Measurements from ENCODE around the gene SMG6. TPM values are rescaled to one million over a fixed set of nuclear protein-coding genes. Genes with fewer than 3 reads are reported as not detected.

The SMG6 gene
- total and polyA plus RNA-seq, 2 of the 13 experiments (the other 11 are each of a cell fraction or from before 2014, with no cell fraction given): 4.6 to 14.6 TPM

- TF ChIP-seq ZBTB33 (CRISPR knock-in tag; IDR thresholded peaks at IDR 0.05): no peak
- TF ChIP-seq HNF1B (CRISPR knock-in tag; IDR thresholded peaks at IDR 0.05): no peak
- TF ChIP-seq ZNF678 (CRISPR knock-in tag; IDR thresholded peaks at IDR 0.05): no peak
- no peak for TF ChIP-seq ZFP37 (CRISPR knock-in tag; IDR thresholded peaks at IDR 0.05; ENCODE audit: borderline replicate concordance)
- no peak for TF ChIP-seq ZNF562 (CRISPR knock-in tag; IDR thresholded peaks at IDR 0.05; ENCODE audit: borderline replicate concordance)
- peak; percentile 79; the same call in 1 of the 2 replicates for TF ChIP-seq ZNF605 (CRISPR knock-in tag; IDR thresholded peaks at IDR 0.05)
- TF ChIP-seq XRCC5 (optimal IDR thresholded peaks at IDR 0.05; ENCODE audit: low read length): peak; percentile 46
- no peak for TF ChIP-seq KLF13 (CRISPR knock-in tag; IDR thresholded peaks at IDR 0.05)
- peak; percentile 93 for TF ChIP-seq THAP11 (CRISPR knock-in tag; IDR thresholded peaks at IDR 0.05)
- no peak; the same call in 1 of the 2 replicates for TF ChIP-seq BORCS8-MEF2B (CRISPR knock-in tag; IDR thresholded peaks at IDR 0.05)
- TF ChIP-seq FLYWCH1 (CRISPR knock-in tag; IDR thresholded peaks at IDR 0.05): no peak
- TF ChIP-seq ZNF549 (CRISPR knock-in tag; IDR thresholded peaks at IDR 0.05): no peak
- TF ChIP-seq HMG20B (CRISPR knock-in tag; conservative IDR thresholded peaks at IDR 0.05): no peak
- TF ChIP-seq MTF2 (CRISPR knock-in tag; IDR thresholded peaks at IDR 0.05; ENCODE audit: borderline replicate concordance): no peak
- no peak for TF ChIP-seq CBX2 (IDR thresholded peaks at IDR 0.05; ENCODE audit: low read depth, low read length)
- TF ChIP-seq CBX2 (CRISPR knock-in tag; IDR thresholded peaks at IDR 0.05; ENCODE audit: low read depth): no peak
- TF ChIP-seq ZNF264 (CRISPR knock-in tag; IDR thresholded peaks at IDR 0.05): no peak
- TF ChIP-seq ZNF570 (CRISPR knock-in tag; IDR thresholded peaks at IDR 0.05; ENCODE audit: borderline replicate concordance): no peak
- TF ChIP-seq NBN (conservative IDR thresholded peaks at IDR 0.05): no peak
- TF ChIP-seq PRPF4 (IDR thresholded peaks at IDR 0.05; ENCODE audit: low read depth, low read length, poor library complexity, severe bottlenecking): no peak
- TF ChIP-seq ZNF891 (CRISPR knock-in tag; IDR thresholded peaks at IDR 0.05): no peak
- no peak for TF ChIP-seq ZNF615 (CRISPR knock-in tag; IDR thresholded peaks at IDR 0.05; ENCODE audit: borderline replicate concordance)
- peak; percentile 97 for TF ChIP-seq HOXA3 (CRISPR knock-in tag; IDR thresholded peaks at IDR 0.05)
- TF ChIP-seq PRDM4 (CRISPR knock-in tag; IDR thresholded peaks at IDR 0.05; ENCODE audit: borderline replicate concordance): no peak
- no peak for TF ChIP-seq ZNF274 (CRISPR knock-in tag; IDR thresholded peaks at IDR 0.05)
Measured at GRCh38 chr17:2041561-2042389, 261.8 kb downstream of the SMG6 start, which contains the start of gene OVCA2 (continued).

Data from HepG2 (cell line).